ENCODE measurements around the gene UBE2N.

The UBE2N gene

DNA sequence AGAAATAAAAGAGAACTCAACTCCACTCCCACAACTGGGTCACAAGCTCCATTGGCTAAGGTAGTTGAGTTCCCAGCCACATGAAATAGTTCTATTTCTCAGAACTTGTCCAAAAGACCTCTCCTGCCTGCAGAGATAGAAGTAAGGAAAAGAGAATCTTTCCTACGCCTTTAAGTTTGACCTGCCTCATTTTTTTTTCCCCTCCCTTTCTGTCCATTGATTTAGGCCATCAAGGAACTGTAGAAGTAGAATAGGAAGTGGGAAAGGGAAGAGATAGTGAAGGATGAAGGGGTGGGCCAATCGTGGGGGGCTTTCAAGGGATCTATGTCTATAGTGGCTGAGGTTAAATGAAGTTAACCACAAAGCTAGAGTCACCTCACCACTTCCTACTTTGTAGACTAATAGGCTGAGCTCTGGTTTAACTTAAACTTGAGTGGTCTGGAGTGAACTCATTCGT is 77.9 kb downstream of the UBE2N start:
- no peaks in the 10 kb centered on the region for H3K27me3 ChIP-seq
- no peak overlapping the region for H3K4me3 ChIP-seq (ENCODE audit: low read depth, low read length)
- no peaks in the 10 kb centered on the region for H3K9me3 ChIP-seq
- TF ChIP-seq, protein P1, sequence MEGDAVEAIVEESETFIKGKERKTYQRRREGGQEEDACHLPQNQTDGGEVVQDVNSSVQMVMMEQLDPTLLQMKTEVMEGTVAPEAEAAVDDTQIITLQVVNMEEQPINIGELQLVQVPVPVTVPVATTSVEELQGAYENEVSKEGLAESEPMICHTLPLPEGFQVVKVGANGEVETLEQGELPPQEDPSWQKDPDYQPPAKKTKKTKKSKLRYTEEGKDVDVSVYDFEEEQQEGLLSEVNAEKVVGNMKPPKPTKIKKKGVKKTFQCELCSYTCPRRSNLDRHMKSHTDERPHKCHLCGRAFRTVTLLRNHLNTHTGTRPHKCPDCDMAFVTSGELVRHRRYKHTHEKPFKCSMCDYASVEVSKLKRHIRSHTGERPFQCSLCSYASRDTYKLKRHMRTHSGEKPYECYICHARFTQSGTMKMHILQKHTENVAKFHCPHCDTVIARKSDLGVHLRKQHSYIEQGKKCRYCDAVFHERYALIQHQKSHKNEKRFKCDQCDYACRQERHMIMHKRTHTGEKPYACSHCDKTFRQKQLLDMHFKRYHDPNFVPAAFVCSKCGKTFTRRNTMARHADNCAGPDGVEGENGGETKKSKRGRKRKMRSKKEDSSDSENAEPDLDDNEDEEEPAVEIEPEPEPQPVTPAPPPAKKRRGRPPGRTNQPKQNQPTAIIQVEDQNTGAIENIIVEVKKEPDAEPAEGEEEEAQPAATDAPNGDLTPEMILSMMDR (IDR thresholded peaks at IDR 0.05; ENCODE audit: low read depth, low read length) = no peak
- no peaks in the 10 kb centered on the region for H3K36me3 ChIP-seq
- H3K4me1 ChIP-seq = peaks cover 3% of the 10 kb centered on the region; the same call in 1 of the 2 replicates
- no peak for DNase-seq

DNA sequence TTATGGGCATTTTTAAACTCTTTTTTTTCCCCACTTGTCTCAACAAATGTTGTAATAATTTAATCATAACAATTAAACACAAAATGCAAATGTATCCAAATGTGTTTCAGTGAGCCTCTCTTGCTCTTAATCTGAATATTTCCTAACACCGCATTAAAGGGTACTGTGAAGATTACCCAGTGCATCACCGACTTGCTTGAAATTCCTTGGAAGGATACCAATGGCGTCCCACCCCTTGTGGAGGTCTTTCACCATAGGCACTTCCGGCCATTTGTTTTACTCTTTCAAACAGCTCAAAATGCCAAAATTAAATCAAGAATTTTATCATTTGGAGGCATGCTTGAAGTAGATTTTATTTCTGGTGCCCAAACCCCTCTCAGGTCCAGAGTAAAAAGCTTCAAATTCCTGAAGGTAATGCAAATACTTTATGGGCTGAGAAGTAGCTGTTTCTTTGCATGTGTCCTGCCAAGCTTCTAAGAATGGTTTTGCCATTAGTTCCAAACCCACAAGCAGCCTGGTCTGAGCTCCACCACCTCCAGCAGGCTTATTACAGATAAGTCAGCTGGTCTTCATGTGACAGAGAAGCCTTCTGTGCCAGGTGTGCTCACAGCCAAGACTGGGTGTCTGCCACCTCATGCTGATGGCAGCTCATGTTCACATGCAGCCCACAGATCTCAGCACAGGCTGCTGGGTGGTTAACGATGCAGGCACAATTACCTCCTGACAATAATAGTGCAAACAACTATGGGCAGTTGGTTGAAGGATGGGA is 80.4 kb downstream of the UBE2N start:
- Histone ChIP-seq H3K9me3 (no peaks in the 10 kb centered on the region), H3K36me3 (no peaks in the 10 kb centered on the region), H3K4me3 (ENCODE audit: low read depth, low read length) (no peak overlapping the region), H3K27me3 (no peaks in the 10 kb centered on the region), H3K4me1 (peaks cover 3% of the 10 kb centered on the region; the same call in 1 of the 2 replicates)
- DNase-seq = no peak
- TF ChIP-seq, protein P1 (IDR thresholded peaks at IDR 0.05; ENCODE audit: low read depth, low read length) = no peak

DNA sequence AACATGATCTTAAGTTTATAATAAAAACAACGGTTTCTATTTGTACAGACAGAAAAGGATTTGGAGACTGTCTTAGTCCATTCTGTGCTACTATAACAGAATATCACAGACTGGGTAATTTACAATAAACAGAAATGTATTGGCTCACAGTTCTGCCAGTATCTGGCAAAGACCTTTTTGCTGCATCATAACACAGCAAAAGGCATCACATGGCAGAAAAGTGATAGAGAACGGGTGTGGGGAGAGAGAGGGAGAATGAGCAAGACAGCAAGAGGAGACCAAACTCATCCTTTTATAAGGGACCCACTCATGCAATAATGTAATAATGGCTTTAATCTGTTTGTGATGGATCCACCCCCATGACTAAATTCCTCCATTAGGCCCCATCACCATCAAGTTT is 81.1 kb downstream of the UBE2N start:
- H3K4me1 ChIP-seq = peaks cover 3% of the 10 kb centered on the region; the same call in 1 of the 2 replicates
- TF ChIP-seq, protein P1 (IDR thresholded peaks at IDR 0.05; ENCODE audit: low read depth, low read length) = no peak
- DNase-seq = no peak

DNA sequence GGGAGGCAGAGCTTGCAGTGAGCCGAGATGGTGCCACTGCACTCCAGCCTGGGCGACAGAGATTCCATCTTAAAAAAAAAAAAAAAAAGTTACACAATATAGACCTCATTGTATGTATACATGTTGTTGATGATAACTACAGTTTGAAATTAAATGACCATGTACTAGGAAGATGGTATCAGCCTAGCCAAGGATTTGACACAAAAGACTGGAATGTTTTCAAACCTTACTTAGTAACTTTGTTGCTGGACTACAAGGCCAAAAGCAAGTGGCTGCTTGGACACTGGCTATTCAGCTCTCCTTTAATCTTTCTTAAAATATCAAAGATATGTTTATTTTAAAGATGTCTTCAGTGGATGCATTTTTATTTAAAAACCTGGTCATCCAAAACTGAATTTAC is 82.9 kb downstream of the UBE2N start:
- Histone ChIP-seq H3K36me3 (no peaks in the 10 kb centered on the region), H3K9me3 (no peaks in the 10 kb centered on the region), H3K27me3 (no peaks in the 10 kb centered on the region), H3K4me1 (peaks cover 3% of the 10 kb centered on the region; the same call in 1 of the 2 replicates), H3K4me3 (ENCODE audit: low read depth, low read length) (no peak overlapping the region)
- DNase-seq = no peak
- TF ChIP-seq, protein P1 (IDR thresholded peaks at IDR 0.05; ENCODE audit: low read depth, low read length) = no peak

More for the DNA sequence above, 81.1 kb downstream of the UBE2N start:
- Histone ChIP-seq H3K27me3 (no peaks in the 10 kb centered on the region), H3K36me3 (no peaks in the 10 kb centered on the region), H3K4me3 (ENCODE audit: low read depth, low read length) (no peak overlapping the region), H3K9me3 (no peaks in the 10 kb centered on the region)

DNA sequence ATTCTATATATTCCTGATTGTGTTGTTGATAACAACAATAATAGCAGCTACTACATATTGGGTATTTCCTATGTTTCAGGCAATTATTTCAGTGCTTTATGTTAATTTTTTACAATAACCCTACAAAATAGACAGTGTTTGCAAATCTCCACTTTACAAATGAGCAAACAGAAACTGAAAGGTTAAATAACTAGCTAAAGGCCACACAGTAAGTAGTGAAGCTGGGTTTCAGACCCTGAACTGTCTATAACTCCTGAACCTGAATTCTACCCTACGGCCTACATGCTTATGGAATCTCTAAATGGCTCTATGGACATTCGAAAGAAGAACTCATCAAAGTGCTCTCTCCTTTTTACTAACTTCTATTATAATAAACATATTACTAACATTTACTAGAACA is 83.7 kb downstream of the UBE2N start:
- TF ChIP-seq, protein P1 (IDR thresholded peaks at IDR 0.05; ENCODE audit: low read depth, low read length) = no peak
- Histone ChIP-seq H3K36me3 (no peaks in the 10 kb centered on the region), H3K27me3 (no peaks in the 10 kb centered on the region), H3K4me1 (peaks cover 3% of the 10 kb centered on the region; the same call in 1 of the 2 replicates), H3K9me3 (no peaks in the 10 kb centered on the region), H3K4me3 (ENCODE audit: low read depth, low read length) (no peak overlapping the region)
- DNase-seq = no peak

DNA sequence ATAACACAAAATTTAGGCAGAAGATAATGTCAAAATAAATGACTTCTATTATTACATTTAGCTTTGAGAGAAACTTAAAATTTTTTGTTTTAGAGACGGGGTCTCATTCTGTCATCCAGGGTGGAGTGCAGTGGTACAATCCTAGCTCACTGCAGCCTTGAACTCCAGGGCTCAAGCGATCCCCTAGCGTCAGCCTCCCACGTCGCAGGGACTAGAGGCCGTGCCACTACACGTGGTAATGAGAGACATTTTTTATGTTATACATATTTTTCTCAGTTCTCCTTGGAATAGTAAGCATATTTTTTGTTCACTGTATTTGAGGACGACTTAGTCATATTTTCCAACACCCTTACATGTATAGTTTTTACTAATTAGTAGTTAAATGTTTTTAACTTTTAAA is 85.5 kb downstream of the UBE2N start:
- H3K27me3 ChIP-seq = no peaks in the 10 kb centered on the region
- H3K9me3 ChIP-seq = no peaks in the 10 kb centered on the region
- no peak overlapping the region for H3K4me3 ChIP-seq (ENCODE audit: low read depth, low read length)
- TF ChIP-seq, protein P1 (IDR thresholded peaks at IDR 0.05; ENCODE audit: low read depth, low read length) = no peak
- no peak for DNase-seq
- H3K4me1 ChIP-seq = no peaks in the 10 kb centered on the region
- H3K36me3 ChIP-seq = no peaks in the 10 kb centered on the region

Measured in BE2C (cell line).